SK-N-MC (cell line): ENCODE results near the gene SUFU.

Source experiments
- EZH2 ChIP-seq: fragments of 200-600 bp; sonication (generic); IDR thresholded peaks from one replicate; pipeline ENCODE4 v1.6.1; 2017; ENCODE audit warnings: antibody characterized with exemption
- POLR2AphosphoS5 ChIP-seq: IDR thresholded peaks from 2 replicates; pipeline ENCODE4 v1.6.1; 2012; ENCODE audit warnings: mild to moderate bottlenecking, low read depth, low read length, borderline replicate concordance

DNA sequence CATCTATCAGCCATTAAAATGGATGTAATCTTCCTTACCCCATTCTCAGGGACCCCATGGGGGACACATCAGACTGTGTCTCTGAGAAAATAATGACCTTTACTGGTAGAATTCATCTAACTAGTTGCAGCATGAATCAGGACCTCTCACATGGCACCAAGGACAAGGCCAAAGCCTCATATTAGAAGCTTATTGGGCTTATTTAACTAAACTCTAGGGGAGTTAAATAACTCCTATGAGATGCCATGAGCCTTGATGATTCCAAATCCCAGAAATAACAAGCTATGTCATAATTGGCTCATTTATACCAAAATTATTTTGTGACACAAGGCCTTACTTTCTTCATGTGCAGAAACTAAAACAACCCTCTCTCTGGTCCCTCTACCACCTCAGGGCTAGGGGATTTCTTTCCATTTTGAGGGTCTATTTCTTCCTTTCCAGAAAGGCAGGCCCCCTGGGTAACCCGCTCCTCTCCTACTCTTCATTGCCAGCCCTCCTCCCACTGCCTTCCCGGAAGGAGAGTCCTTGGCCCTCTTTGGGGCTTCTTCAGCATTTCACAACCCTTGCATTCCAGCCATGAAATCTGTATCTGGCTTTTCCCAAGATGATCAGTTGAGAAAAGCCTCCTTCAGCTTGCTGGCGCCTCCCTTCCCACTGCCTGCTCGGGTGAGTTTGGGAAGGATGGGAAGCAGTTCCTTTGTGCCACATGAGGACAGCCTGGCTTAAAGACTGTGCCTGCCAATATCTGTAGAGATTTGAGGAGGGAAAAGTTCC lies 98.7 kb downstream of the SUFU start:
- TF ChIP-seq POLR2AphosphoS5, result no peak
- TF ChIP-seq EZH2, result no peak
